Activated CD4-positive, alpha-beta T cell treated with anti-CD3 and anti-CD28 coated beads, Interleukin-2, amount 10 ng/mL, durations not matched to agents 24 days and 14 days (primary cell): Measurements from ENCODE around the gene PTPRR. TPM values are rescaled to one million over a fixed set of nuclear protein-coding genes. Genes with fewer than 3 reads are reported as not detected.

Experiments
- DNase-seq: peaks from one replicate; pipeline ENCODE4 v3.0.0; 2022
- H3K27ac Mint-ChIP-seq: one replicate; pipeline ENCODE4 v1.8.0; 2022; ENCODE audit warnings: mild to moderate bottlenecking, mixed read lengths
- H3K27me3 Mint-ChIP-seq: one replicate; pipeline ENCODE4 v1.8.0; 2022; ENCODE audit warnings: mixed read lengths
- H3K36me3 Mint-ChIP-seq: one replicate; pipeline ENCODE4 v1.8.0; 2022; ENCODE audit warnings: low read depth, mild to moderate bottlenecking, mixed read lengths
- H3K4me1 Mint-ChIP-seq: one replicate; pipeline ENCODE4 v1.8.0; 2021; ENCODE audit warnings: mixed read lengths
- H3K4me3 Mint-ChIP-seq: one replicate; pipeline ENCODE4 v1.8.0; 2022; ENCODE audit warnings: mild to moderate bottlenecking, moderate library complexity, mixed read lengths
- H3K9me3 Mint-ChIP-seq: one replicate; pipeline ENCODE4 v1.8.0; 2021; ENCODE audit warnings: mixed read lengths
- intact Hi-C: fragments of 100-400 bp; cut with micrococcal nuclease; formaldehyde crosslinking; loops from one replicate; pipeline ENCODE4 v1.15.1; 2023
- total RNA-seq: library from RNA; stranded (reverse); gene quantifications from 2 replicates; pipeline ENCODE4 v1.2.3, GENCODE V29; 2022

The PTPRR gene
- total RNA-seq, 1 donor from 2014 or later = not detected

- DNase-seq = no peak
- Mint-ChIP-seq H3K36me3 (no peaks in the 10 kb centered on the region), H3K4me1 (no peaks in the 10 kb centered on the region), H3K9me3 (peaks cover 3% of the 10 kb centered on the region), H3K27ac (no peak overlapping the region), H3K4me3 (no peak overlapping the region), H3K27me3 (no peaks in the 10 kb centered on the region)
- intact Hi-C loops = no loop called here
These were observed 136.4 kb downstream of the PTPRR start for GRCh38 chr12:70784042-70784668.

GRCh38 chr12:70783455-70783854, 137.1 kb downstream of the PTPRR start:
- DNase-seq = no peak
- no peaks in the 10 kb centered on the region for H3K27me3 Mint-ChIP-seq
- no peak overlapping the region for H3K4me3 Mint-ChIP-seq
- H3K4me1 Mint-ChIP-seq = no peaks in the 10 kb centered on the region
- H3K27ac Mint-ChIP-seq = no peak overlapping the region
- H3K9me3 Mint-ChIP-seq = peaks cover 3% of the 10 kb centered on the region
- no peaks in the 10 kb centered on the region for H3K36me3 Mint-ChIP-seq
- intact Hi-C loops = no loop called here

- Mint-ChIP-seq H3K4me3 (no peak overlapping the region), H3K4me1 (no peaks in the 10 kb centered on the region), H3K9me3 (peaks cover 3% of the 10 kb centered on the region), H3K27me3 (no peaks in the 10 kb centered on the region), H3K27ac (no peak overlapping the region), H3K36me3 (no peaks in the 10 kb centered on the region)
- intact Hi-C loops = no loop called here
- DNase-seq = no peak
These were observed 141.3 kb downstream of the PTPRR start for GRCh38 chr12:70779250-70779649.

GRCh38 chr12:70774055-70774454, 146.5 kb downstream of the PTPRR start:
- Mint-ChIP-seq H3K4me1 (no peaks in the 10 kb centered on the region), H3K27me3 (no peaks in the 10 kb centered on the region), H3K36me3 (no peaks in the 10 kb centered on the region), H3K4me3 (no peak overlapping the region), H3K9me3 (no peaks in the 10 kb centered on the region), H3K27ac (no peak overlapping the region)
- intact Hi-C loops = no loop called here
- DNase-seq = no peak

DNA sequence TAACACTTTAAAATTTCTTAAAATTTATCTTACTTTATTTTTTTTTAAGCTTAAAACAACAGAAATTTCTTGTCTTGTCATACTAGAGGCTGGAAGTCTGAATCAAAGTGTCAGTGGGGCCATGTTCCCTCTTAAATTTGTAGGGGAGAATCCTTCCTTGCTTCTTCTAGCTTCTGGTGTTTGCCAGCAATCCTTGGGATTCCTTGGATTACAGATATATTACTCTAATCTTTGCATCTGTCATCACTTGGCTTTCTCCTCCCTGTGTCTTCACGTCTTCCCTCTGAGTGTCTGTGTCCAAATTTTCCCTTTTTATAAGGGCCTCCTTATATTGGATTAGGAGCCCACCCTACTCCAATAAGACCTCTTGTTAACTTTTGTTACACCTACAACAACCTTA, 147.7 kb downstream of the PTPRR start:
- Mint-ChIP-seq H3K27me3 (no peaks in the 10 kb centered on the region), H3K36me3 (no peaks in the 10 kb centered on the region), H3K4me3 (no peak overlapping the region), H3K9me3 (no peaks in the 10 kb centered on the region), H3K27ac (no peak overlapping the region), H3K4me1 (no peaks in the 10 kb centered on the region)
- intact Hi-C loops = no loop called here
- DNase-seq = no peak

- peaks cover 4% of the 10 kb centered on the region for H3K9me3 Mint-ChIP-seq
- no peak overlapping the region for H3K27ac Mint-ChIP-seq
- no peak overlapping the region for H3K4me3 Mint-ChIP-seq
- no peaks in the 10 kb centered on the region for H3K36me3 Mint-ChIP-seq
- DNase-seq = no peak
- intact Hi-C loops = no loop called here
- no peaks in the 10 kb centered on the region for H3K4me1 Mint-ChIP-seq
- H3K27me3 Mint-ChIP-seq = no peaks in the 10 kb centered on the region
These were observed 149.0 kb downstream of the PTPRR start for GRCh38 chr12:70771581-70771980.

DNA sequence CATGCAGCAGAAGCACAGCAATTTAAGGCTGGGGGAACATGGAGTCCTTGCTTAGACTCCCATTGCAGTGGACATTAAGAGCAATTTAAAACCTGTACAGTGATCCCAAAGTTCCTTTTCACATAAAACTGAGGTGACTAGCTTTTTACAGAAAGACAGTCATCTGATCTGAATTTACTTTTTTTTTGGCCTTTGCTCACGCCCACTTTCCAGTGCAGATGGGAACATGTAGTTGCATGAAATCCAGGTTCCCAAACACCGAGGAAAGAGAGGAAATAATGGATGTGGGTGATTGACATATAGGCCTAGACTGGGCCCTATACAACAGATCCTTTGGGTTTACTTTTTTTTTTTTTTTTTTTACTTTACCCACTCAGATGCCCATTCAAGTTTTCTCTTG, 156.9 kb downstream of the PTPRR start:
- H3K27ac Mint-ChIP-seq = no peak overlapping the region
- H3K4me3 Mint-ChIP-seq = no peak overlapping the region
- H3K4me1 Mint-ChIP-seq = no peaks in the 10 kb centered on the region
- no peaks in the 10 kb centered on the region for H3K36me3 Mint-ChIP-seq
- intact Hi-C loops = no loop called here
- H3K9me3 Mint-ChIP-seq = peaks cover 4% of the 10 kb centered on the region
- H3K27me3 Mint-ChIP-seq = no peaks in the 10 kb centered on the region
- DNase-seq = no peak

DNA sequence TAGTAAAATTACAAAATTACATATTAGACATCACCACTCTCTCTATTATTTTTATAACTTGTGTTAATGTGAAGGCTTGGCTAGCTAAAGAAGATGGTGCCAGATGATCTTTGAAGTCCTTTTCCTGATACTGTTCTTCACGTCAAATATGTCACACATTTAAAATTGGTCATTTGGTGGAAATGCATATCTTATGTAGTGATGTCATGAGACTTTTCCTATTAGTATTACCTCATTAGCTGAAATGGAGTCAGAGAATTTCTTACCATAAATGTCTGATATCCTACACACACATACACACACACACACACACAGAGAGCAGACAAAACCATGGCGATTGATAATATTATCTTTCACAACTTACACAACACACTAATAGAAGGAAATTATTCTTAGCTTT, 158.5 kb downstream of the PTPRR start:
- intact Hi-C loops = no loop called here
- H3K27me3 Mint-ChIP-seq = no peaks in the 10 kb centered on the region
- no peaks in the 10 kb centered on the region for H3K36me3 Mint-ChIP-seq
- DNase-seq = no peak
- H3K4me1 Mint-ChIP-seq = no peaks in the 10 kb centered on the region
- H3K4me3 Mint-ChIP-seq = no peak overlapping the region
- no peak overlapping the region for H3K27ac Mint-ChIP-seq
- H3K9me3 Mint-ChIP-seq = no peaks in the 10 kb centered on the region

- Mint-ChIP-seq H3K36me3 (no peaks in the 10 kb centered on the region), H3K9me3 (no peaks in the 10 kb centered on the region), H3K4me3 (no peak overlapping the region), H3K4me1 (no peaks in the 10 kb centered on the region), H3K27ac (no peak overlapping the region), H3K27me3 (no peaks in the 10 kb centered on the region)
- intact Hi-C loops = no loop called here
- no peak for DNase-seq
These were observed 161.2 kb downstream of the PTPRR start for GRCh38 chr12:70759161-70759918.

GRCh38 chr12:70758494-70758845, 162.1 kb downstream of the PTPRR start:
- DNase-seq = no peak
- Mint-ChIP-seq H3K27me3 (no peaks in the 10 kb centered on the region), H3K4me1 (no peaks in the 10 kb centered on the region), H3K36me3 (no peaks in the 10 kb centered on the region), H3K9me3 (no peaks in the 10 kb centered on the region), H3K4me3 (no peak overlapping the region), H3K27ac (no peak overlapping the region)
- intact Hi-C loops = no loop called here

DNA sequence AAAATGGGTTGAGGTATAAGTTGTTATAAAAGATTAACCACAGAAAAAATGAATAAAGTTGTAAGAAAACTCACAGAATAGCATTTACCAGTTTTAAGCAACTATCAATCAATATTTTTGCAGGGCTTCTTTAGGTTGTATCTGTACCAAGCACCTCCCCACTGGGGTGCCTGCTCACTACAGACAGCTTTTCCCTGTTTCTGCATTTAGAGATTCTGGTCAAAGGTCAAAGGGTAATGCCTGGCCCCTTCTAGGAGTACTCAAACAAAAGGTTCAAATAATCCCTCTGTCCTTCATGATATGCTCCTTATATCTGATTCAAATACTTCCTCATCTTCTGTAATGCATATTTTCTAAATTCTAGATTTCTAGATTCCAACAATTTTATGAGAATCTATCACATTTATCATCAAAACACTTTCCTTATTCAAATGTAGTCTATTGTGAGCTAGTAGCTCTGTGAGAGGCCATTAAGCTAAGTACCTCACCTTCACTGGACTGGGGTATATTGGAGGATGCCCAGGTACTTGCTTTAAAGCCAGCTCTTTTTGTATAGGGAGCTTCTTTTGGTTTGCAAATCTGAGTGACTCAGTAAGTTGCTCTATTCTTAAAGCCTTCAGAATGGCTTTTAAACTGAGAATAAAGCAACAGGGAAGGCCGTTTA, 162.6 kb downstream of the PTPRR start:
- Mint-ChIP-seq H3K9me3 (no peaks in the 10 kb centered on the region), H3K4me3 (no peak overlapping the region), H3K27me3 (no peaks in the 10 kb centered on the region), H3K36me3 (no peaks in the 10 kb centered on the region), H3K27ac (no peak overlapping the region), H3K4me1 (no peaks in the 10 kb centered on the region)
- no peak for DNase-seq
- intact Hi-C loops = no loop called here

- no peaks in the 10 kb centered on the region for H3K9me3 Mint-ChIP-seq
- H3K36me3 Mint-ChIP-seq = no peaks in the 10 kb centered on the region
- H3K4me3 Mint-ChIP-seq = no peak overlapping the region
- H3K27ac Mint-ChIP-seq = no peak overlapping the region
- H3K4me1 Mint-ChIP-seq = no peaks in the 10 kb centered on the region
- intact Hi-C loops = no loop called here
- DNase-seq = no peak
- no peaks in the 10 kb centered on the region for H3K27me3 Mint-ChIP-seq
These were observed 163.7 kb downstream of the PTPRR start for GRCh38 chr12:70756791-70757190.

DNA sequence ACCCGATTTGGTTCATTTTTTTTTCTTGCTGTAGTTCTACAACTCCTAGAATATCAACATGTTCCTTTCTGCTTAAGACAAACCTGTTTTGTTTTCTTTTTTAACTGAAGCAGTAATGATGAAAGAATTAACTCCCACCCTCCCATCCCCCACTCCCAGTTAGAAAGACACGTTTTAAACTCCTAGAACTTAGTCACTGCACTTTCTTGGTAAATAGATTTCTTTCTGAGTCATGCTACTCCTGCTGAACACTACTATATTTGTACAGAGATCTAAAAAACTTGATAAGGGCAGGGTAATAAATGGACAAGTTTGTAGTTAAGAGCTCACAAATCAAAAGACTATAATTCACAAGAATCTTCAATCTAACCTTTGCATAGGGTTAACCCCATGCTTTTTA, 164.4 kb downstream of the PTPRR start:
- intact Hi-C loops = no loop called here
- H3K9me3 Mint-ChIP-seq = no peaks in the 10 kb centered on the region
- no peak overlapping the region for H3K4me3 Mint-ChIP-seq
- peaks cover 3% of the 10 kb centered on the region for H3K27me3 Mint-ChIP-seq
- no peak for DNase-seq
- no peaks in the 10 kb centered on the region for H3K4me1 Mint-ChIP-seq
- no peaks in the 10 kb centered on the region for H3K36me3 Mint-ChIP-seq
- H3K27ac Mint-ChIP-seq = no peak overlapping the region

- no peaks in the 10 kb centered on the region for H3K4me1 Mint-ChIP-seq
- intact Hi-C loops = no loop called here
- H3K36me3 Mint-ChIP-seq = no peaks in the 10 kb centered on the region
- no peak overlapping the region for H3K27ac Mint-ChIP-seq
- no peaks in the 10 kb centered on the region for H3K9me3 Mint-ChIP-seq
- no peak overlapping the region for H3K4me3 Mint-ChIP-seq
- H3K27me3 Mint-ChIP-seq = peaks cover 4% of the 10 kb centered on the region
- DNase-seq = no peak
These were observed 166.2 kb downstream of the PTPRR start for GRCh38 chr12:70754330-70754741.
